Hepatocyte (in vitro differentiated cells): ENCODE data around the gene ATP1A1.

ENCODE experiments used
- EZH2 ChIP-seq: fragments of 200-600 bp; sonication (generic); IDR thresholded peaks from 2 replicates; pipeline ENCODE4 v1.6.1; 2016; ENCODE audit warnings: antibody characterized with exemption, mild to moderate bottlenecking, borderline replicate concordance
- TF ChIP-seq, protein P1 (sequence below): fragments of 200-600 bp; sonication (generic); IDR thresholded peaks from 2 replicates; pipeline ENCODE4 v1.5.1; 2016; ENCODE audit warnings: antibody characterized with exemption, mild to moderate bottlenecking; ENCODE audit not compliant: poor library complexity

DNA sequence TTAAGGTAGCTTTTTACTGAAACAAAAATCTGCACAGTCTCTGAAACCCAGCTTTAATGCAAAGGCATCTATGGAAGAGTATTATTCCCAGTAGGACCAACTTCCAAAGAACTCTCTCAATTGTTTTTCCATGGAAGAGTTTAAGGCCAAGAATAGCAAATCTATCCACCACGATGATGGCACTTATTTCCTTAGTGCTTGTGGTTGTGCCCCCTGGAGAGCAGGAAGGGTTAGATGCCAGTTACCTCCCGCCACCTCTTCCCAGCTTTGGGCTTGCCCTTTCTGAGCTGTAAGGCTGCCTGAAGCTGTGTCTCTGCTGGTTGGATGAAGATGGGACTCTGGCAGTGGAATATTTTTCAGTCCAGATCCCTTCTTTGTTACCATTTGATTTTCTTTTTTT lies 4.8 kb upstream of the ATP1A1 start:
- TF ChIP-seq, protein P1, sequence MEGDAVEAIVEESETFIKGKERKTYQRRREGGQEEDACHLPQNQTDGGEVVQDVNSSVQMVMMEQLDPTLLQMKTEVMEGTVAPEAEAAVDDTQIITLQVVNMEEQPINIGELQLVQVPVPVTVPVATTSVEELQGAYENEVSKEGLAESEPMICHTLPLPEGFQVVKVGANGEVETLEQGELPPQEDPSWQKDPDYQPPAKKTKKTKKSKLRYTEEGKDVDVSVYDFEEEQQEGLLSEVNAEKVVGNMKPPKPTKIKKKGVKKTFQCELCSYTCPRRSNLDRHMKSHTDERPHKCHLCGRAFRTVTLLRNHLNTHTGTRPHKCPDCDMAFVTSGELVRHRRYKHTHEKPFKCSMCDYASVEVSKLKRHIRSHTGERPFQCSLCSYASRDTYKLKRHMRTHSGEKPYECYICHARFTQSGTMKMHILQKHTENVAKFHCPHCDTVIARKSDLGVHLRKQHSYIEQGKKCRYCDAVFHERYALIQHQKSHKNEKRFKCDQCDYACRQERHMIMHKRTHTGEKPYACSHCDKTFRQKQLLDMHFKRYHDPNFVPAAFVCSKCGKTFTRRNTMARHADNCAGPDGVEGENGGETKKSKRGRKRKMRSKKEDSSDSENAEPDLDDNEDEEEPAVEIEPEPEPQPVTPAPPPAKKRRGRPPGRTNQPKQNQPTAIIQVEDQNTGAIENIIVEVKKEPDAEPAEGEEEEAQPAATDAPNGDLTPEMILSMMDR, result no peak
- TF ChIP-seq EZH2, result no peak
